IMR-90 (cell line): ENCODE measurements around the gene UTP4. TPM values are rescaled to one million over a fixed set of nuclear protein-coding genes. Genes with fewer than 3 reads are reported as not detected.

Source experiments
- ATAC-seq: fragments of 200-7000 bp; cut with Tn5 transposase; 2 replicates; pipeline ENCODE4 v1.9.1; 2020; ENCODE audit warnings: low read depth, mild to moderate bottlenecking, moderate library complexity
- BruUV-seq: library from RNA; stranded (reverse); fragments of 400-500 nt; replicated peaks from 2 replicates; lab custom pipeline; 2021; lab: Mats Ljungman, UMichigan
- CTCF ChIA-PET: fragments of 300-600 bp; formaldehyde crosslinking; extraction: SDS; loops from one replicate; lab custom pipeline; 2021; ENCODE audit warnings: antibody characterized with exemption; lab: Yijun Ruan, JAX
- POLR2A ChIA-PET: fragments of 300-600 bp; sonication (Branson Sonifier 250); formaldehyde crosslinking; loops from one replicate; lab custom pipeline; 2022; ENCODE audit warnings: antibody characterized with exemption; ENCODE audit not compliant: unreplicated experiment; lab: Charles Lee
- DNase-seq: peaks from one replicate; pipeline ENCODE4 v3.0.0; 2013
- H2AFZ ChIP-seq: replicated peaks from 2 replicates; pipeline ENCODE3; 2013; ENCODE audit warnings: low read length, mild to moderate bottlenecking; ENCODE audit not compliant: poor library complexity
- H2AK5ac ChIP-seq: 2 replicates; pipeline ENCODE4 v1.6.1; 2013; ENCODE audit warnings: low read depth, low read length, inconsistent platforms
- H2AK9ac ChIP-seq: replicated peaks from 2 replicates; pipeline ENCODE3; 2013; ENCODE audit warnings: mild to moderate bottlenecking, low read depth, low read length, moderate library complexity; ENCODE audit not compliant: poor library complexity
- H2BK120ac ChIP-seq: 2 replicates; pipeline ENCODE4 v1.6.1; 2013; ENCODE audit warnings: low read depth, low read length, inconsistent platforms
- H2BK15ac ChIP-seq: 3 replicates; pipeline ENCODE4 v1.6.1; 2013; ENCODE audit warnings: low read depth, low read length, inconsistent platforms
- H2BK20ac ChIP-seq: 2 replicates; pipeline ENCODE4 v1.6.1; 2013; ENCODE audit warnings: low read depth, mild to moderate bottlenecking, inconsistent platforms, low read length, moderate library complexity
- H2BK5ac ChIP-seq: 2 replicates; pipeline ENCODE4 v1.6.1; 2013; ENCODE audit warnings: mild to moderate bottlenecking, low read depth, low read length, inconsistent platforms; ENCODE audit not compliant: poor library complexity, severe bottlenecking
- H3K14ac ChIP-seq: replicated peaks from 2 replicates; pipeline ENCODE4 v1.6.1; 2013; ENCODE audit warnings: low read depth, low read length, inconsistent platforms
- H3K18ac ChIP-seq: 2 replicates; pipeline ENCODE4 v1.6.1; 2013; ENCODE audit warnings: low read depth, low read length, control low read depth
- H3K23ac ChIP-seq: 2 replicates; pipeline ENCODE4 v1.6.1; 2013; ENCODE audit warnings: low read depth, low read length, inconsistent platforms
- H3K27ac ChIP-seq: 2 replicates; pipeline ENCODE4 v1.5.1; 2013; ENCODE audit warnings: mild to moderate bottlenecking, control low read depth, low read length; ENCODE audit not compliant: insufficient read depth
- H3K27me3 ChIP-seq: 2 replicates; pipeline ENCODE4 v1.6.1; 2013; ENCODE audit warnings: low read length; ENCODE audit not compliant: control insufficient read depth, insufficient read depth
- H3K36me3 ChIP-seq: 2 replicates; pipeline ENCODE4 v1.6.1; 2013; ENCODE audit warnings: low read length, mixed read lengths; ENCODE audit not compliant: control insufficient read depth, insufficient read depth
- H3K4ac ChIP-seq: 2 replicates; pipeline ENCODE4 v1.6.1; 2013; ENCODE audit warnings: low read depth, low read length, inconsistent platforms
- H3K4me1 ChIP-seq: 2 replicates; pipeline ENCODE4 v1.6.1; 2013; ENCODE audit warnings: low read length, mixed read lengths; ENCODE audit not compliant: control insufficient read depth, insufficient read depth
- H3K4me2 ChIP-seq: 2 replicates; pipeline ENCODE4 v1.6.1; 2013; ENCODE audit warnings: low read depth, mild to moderate bottlenecking, control low read depth, low read length, moderate library complexity
- H3K4me3 ChIP-seq: 2 replicates; pipeline ENCODE4 v1.5.1; 2013; ENCODE audit warnings: low read depth, mild to moderate bottlenecking, control low read depth, low read length, moderate library complexity; ENCODE audit not compliant: insufficient read depth
- H3K56ac ChIP-seq: 2 replicates; pipeline ENCODE4 v1.6.1; 2013; ENCODE audit warnings: low read length, inconsistent platforms; ENCODE audit not compliant: insufficient read depth; ENCODE audit errors: extremely low read depth
- H3K79me1 ChIP-seq, 2 experiments: 2 replicates each; pipeline ENCODE4 v1.6.1; 2013; ENCODE audit warnings: low read length in 2 of 2, inconsistent platforms in 1 of 2, low read depth in 1 of 2
- H3K9ac ChIP-seq: 2 replicates; pipeline ENCODE4 v1.6.1; 2013; ENCODE audit warnings: low read depth, low read length, control low read depth
- H3K9me1 ChIP-seq: 2 replicates; pipeline ENCODE4 v1.6.1; 2013; ENCODE audit warnings: low read length, inconsistent platforms; ENCODE audit not compliant: insufficient read depth
- H3K9me3 ChIP-seq: 2 replicates; pipeline ENCODE4 v1.6.1; 2013; ENCODE audit warnings: low read length; ENCODE audit not compliant: control insufficient read depth, insufficient read depth
- H4K20me1 ChIP-seq: 2 replicates; pipeline ENCODE4 v1.6.1; 2013; ENCODE audit warnings: low read length, inconsistent platforms; ENCODE audit not compliant: insufficient read depth
- H4K5ac ChIP-seq: 2 replicates; pipeline ENCODE4 v1.6.1; 2013; ENCODE audit warnings: mild to moderate bottlenecking, low read depth, low read length, control low read depth
- H4K8ac ChIP-seq, 2 experiments: 2 replicates each; pipeline ENCODE4 v1.6.1; 2013; ENCODE audit warnings: low read depth in 2 of 2, low read length in 2 of 2, control low read depth in 1 of 2, inconsistent platforms in 1 of 2
- H4K91ac ChIP-seq: 2 replicates; pipeline ENCODE4 v1.6.1; 2013; ENCODE audit warnings: low read depth, low read length, inconsistent platforms; ENCODE audit not compliant: insufficient read depth
- BHLHE40 ChIP-seq: fragments of 150-350 bp; IDR thresholded peaks from 2 replicates; pipeline ENCODE4 v1.6.1; 2016; ENCODE audit warnings: mild to moderate bottlenecking, low read depth, low read length
- CEBPB ChIP-seq: IDR thresholded peaks from 2 replicates; pipeline ENCODE4 v1.6.1; 2012; ENCODE audit warnings: low read depth, low read length, improper control_type of control experiment
- CHD1 ChIP-seq: IDR thresholded peaks from 2 replicates; pipeline ENCODE4 v1.6.1; 2012; ENCODE audit warnings: low read depth, low read length, improper control_type of control experiment
- FOS ChIP-seq: fragments of 150-350 bp; IDR thresholded peaks from 2 replicates; pipeline ENCODE4 v1.6.1; 2016; ENCODE audit warnings: low read depth, low read length
- MAFK ChIP-seq: IDR thresholded peaks from 2 replicates; pipeline ENCODE4 v1.6.1; 2012; ENCODE audit warnings: low read depth, low read length, improper control_type of control experiment
- MAZ ChIP-seq: IDR thresholded peaks from 2 replicates; pipeline ENCODE4 v1.6.1; 2012; ENCODE audit warnings: low read depth, mild to moderate bottlenecking, low read length, improper control_type of control experiment, moderate library complexity, borderline replicate concordance
- MXI1 ChIP-seq: IDR thresholded peaks from 2 replicates; pipeline ENCODE4 v1.6.1; 2012; ENCODE audit warnings: low read depth, mild to moderate bottlenecking, low read length, moderate library complexity, borderline replicate concordance
- NFE2L2 ChIP-seq: fragments of 150-350 bp; IDR thresholded peaks from 2 replicates; pipeline ENCODE4 v1.6.1; 2016; ENCODE audit warnings: low read depth, mild to moderate bottlenecking, low read length
- POLR2A ChIP-seq: IDR thresholded peaks from 2 replicates; pipeline ENCODE4 v1.6.1; 2012; ENCODE audit warnings: mild to moderate bottlenecking, low read depth, low read length
- RAD21 ChIP-seq: IDR thresholded peaks from 2 replicates; pipeline ENCODE4 v1.6.1; 2012; ENCODE audit warnings: low read length, improper control_type of control experiment
- RCOR1 ChIP-seq: IDR thresholded peaks from 2 replicates; pipeline ENCODE4 v1.6.1; 2012; ENCODE audit warnings: mild to moderate bottlenecking, low read length, improper control_type of control experiment; ENCODE audit not compliant: insufficient replicate concordance
- RFX5 ChIP-seq: IDR thresholded peaks from 2 replicates; pipeline ENCODE4 v1.8.0; 2012; ENCODE audit warnings: low read depth, mild to moderate bottlenecking, low read length, moderate library complexity
- SMC3 ChIP-seq: fragments of 150-350 bp; IDR thresholded peaks from 2 replicates; pipeline ENCODE4 v1.6.1; 2016; ENCODE audit warnings: low read depth, mild to moderate bottlenecking, antibody characterized with exemption, low read length, moderate library complexity
- USF2 ChIP-seq: fragments of 150-350 bp; IDR thresholded peaks from 2 replicates; pipeline ENCODE4 v1.6.1; 2017; ENCODE audit warnings: mild to moderate bottlenecking, antibody characterized with exemption, low read length, low read depth
- dilution Hi-C: fragments of 300-500 bp; cut with HindIII; formaldehyde crosslinking; loops from one replicate; pipeline ENCODE4 v1.14.3; 2018; ENCODE audit warnings: low sequenced_read_pairs; ENCODE audit not compliant: unreplicated experiment
- in situ Hi-C: fragments of 300-500 bp; cut with MboI; formaldehyde crosslinking; loops from 3 replicates; pipeline ENCODE4 v1.14.3; 2019; ENCODE audit warnings: low sequenced_read_pairs, inconsistent platforms, mixed read lengths
- intact Hi-C: fragments of 100-400 bp; cut with micrococcal nuclease; formaldehyde crosslinking; loops from 2 replicates; pipeline ENCODE4 v1.10.0; 2022
- polyA plus RNA-seq, 3 experiments: library from polyadenylated mRNA; depleted of rRNA; stranded (reverse); fragments of >200 nt; gene quantifications; 2 replicates each; pipeline ENCODE4 v1.2.3, GENCODE V29; 2012; ENCODE audit warnings: low replicate concordance in 1 of 3
- total RNA-seq: library from RNA; depleted of rRNA; stranded (reverse); fragments of >200 nt; gene quantifications from 2 replicates; pipeline ENCODE4 v1.2.3, GENCODE V29; 2012
- TF ChIP-seq, protein P1 (sequence below): fragments of 150-350 bp; IDR thresholded peaks from 2 replicates; pipeline ENCODE4 v1.6.1; 2016; ENCODE audit warnings: low read depth, mild to moderate bottlenecking, low read length, moderate library complexity, borderline replicate concordance
- TF ChIP-seq, protein P2 (sequence below): conservative IDR thresholded peaks from 2 replicates; pipeline ENCODE4 v1.5.1; 2012; ENCODE audit warnings: mild to moderate bottlenecking, low read depth, low read length, improper control_type of control experiment

Gene UTP4
- total and polyA plus RNA-seq, 2 of the 4 experiments (the other 2 are of a cell fraction) = 32.1 to 61.8 TPM

GRCh38 chr16:69204172-69204571, 71.7 kb downstream of the UTP4 start:
- no peak overlapping the region; the same call in 2 of the 3 replicates for H2BK15ac ChIP-seq
- dilution Hi-C loops = no loop called here
- H3K4me2 ChIP-seq = peak overlapping the region; percentile 28; the same call in 1 of the 2 replicates
- ATAC-seq = peak; percentile 21
- H3K23ac ChIP-seq = no peak overlapping the region
- peaks cover 40% of the 10 kb centered on the region; the same call in 1 of the 2 replicates for H4K20me1 ChIP-seq
- H2BK5ac ChIP-seq = peak overlapping the region; percentile 73
- in situ Hi-C loops = no loop called here
- H3K18ac ChIP-seq = peak overlapping the region; percentile 5; the same call in 1 of the 2 replicates
- no peak overlapping the region for H2AK5ac ChIP-seq
- CTCF ChIA-PET = no interaction called here
- H3K14ac ChIP-seq = 0 out of 2 replicates have a peak overlapping the region, but pooled peaks have one; percentile 14
- intact Hi-C loops = no loop called here
- no TSS peak for BruUV-seq
- no peak overlapping the region for H2AFZ ChIP-seq
- no peaks in the 10 kb centered on the region for H3K27me3 ChIP-seq
- POLR2A ChIA-PET = interaction anchor here (0.6 kb wide), 1 partner anchor 602 kb away, joined by 4 read pairs; no protein-coding TSS in a partner anchor
- DNase-seq = no peak
- peak overlapping the region; percentile 13; the same call in 1 of the 2 replicates for H3K9ac ChIP-seq
- no peak overlapping the region for H2AK9ac ChIP-seq
- H4K5ac ChIP-seq = no peak overlapping the region
- no peaks in the 10 kb centered on the region for H3K36me3 ChIP-seq
- no peak for TF ChIP-seq RCOR1
- TF ChIP-seq CHD1 = no peak
- no peak for TF ChIP-seq CEBPB
- TF ChIP-seq SMC3 = no peak
- no peak for TF ChIP-seq NFE2L2
- no peak for TF ChIP-seq MXI1
- TF ChIP-seq USF2 = no peak
- TF ChIP-seq RFX5 = no peak
- TF ChIP-seq POLR2A = no peak
- no peak for TF ChIP-seq RAD21
- TF ChIP-seq FOS = no peak
- no peak for TF ChIP-seq BHLHE40
- TF ChIP-seq, protein P1, sequence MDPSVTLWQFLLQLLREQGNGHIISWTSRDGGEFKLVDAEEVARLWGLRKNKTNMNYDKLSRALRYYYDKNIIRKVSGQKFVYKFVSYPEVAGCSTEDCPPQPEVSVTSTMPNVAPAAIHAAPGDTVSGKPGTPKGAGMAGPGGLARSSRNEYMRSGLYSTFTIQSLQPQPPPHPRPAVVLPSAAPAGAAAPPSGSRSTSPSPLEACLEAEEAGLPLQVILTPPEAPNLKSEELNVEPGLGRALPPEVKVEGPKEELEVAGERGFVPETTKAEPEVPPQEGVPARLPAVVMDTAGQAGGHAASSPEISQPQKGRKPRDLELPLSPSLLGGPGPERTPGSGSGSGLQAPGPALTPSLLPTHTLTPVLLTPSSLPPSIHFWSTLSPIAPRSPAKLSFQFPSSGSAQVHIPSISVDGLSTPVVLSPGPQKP = no peak
- TF ChIP-seq MAFK = no peak
- TF ChIP-seq MAZ = no peak
- TF ChIP-seq, protein P2, sequence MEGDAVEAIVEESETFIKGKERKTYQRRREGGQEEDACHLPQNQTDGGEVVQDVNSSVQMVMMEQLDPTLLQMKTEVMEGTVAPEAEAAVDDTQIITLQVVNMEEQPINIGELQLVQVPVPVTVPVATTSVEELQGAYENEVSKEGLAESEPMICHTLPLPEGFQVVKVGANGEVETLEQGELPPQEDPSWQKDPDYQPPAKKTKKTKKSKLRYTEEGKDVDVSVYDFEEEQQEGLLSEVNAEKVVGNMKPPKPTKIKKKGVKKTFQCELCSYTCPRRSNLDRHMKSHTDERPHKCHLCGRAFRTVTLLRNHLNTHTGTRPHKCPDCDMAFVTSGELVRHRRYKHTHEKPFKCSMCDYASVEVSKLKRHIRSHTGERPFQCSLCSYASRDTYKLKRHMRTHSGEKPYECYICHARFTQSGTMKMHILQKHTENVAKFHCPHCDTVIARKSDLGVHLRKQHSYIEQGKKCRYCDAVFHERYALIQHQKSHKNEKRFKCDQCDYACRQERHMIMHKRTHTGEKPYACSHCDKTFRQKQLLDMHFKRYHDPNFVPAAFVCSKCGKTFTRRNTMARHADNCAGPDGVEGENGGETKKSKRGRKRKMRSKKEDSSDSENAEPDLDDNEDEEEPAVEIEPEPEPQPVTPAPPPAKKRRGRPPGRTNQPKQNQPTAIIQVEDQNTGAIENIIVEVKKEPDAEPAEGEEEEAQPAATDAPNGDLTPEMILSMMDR = no peak
- no peak overlapping the region for H3K4ac ChIP-seq
- H3K4me3 ChIP-seq = no peak overlapping the region
- peaks cover 8% of the 10 kb centered on the region for H3K9me1 ChIP-seq
- H2BK20ac ChIP-seq = no peak overlapping the region
- H3K27ac ChIP-seq = peak overlapping the region; percentile 44; the same call in 1 of the 2 replicates
- peaks cover 22% of the 10 kb centered on the region for H3K4me1 ChIP-seq
- H4K8ac ChIP-seq = no peak overlapping the region; a peak in 1 of 4 replicates
- H3K79me1 ChIP-seq = peaks cover 10 to 77% of the 10 kb centered on the region in 2 experiments
- H3K9me3 ChIP-seq = no peaks in the 10 kb centered on the region
- no peak overlapping the region for H4K91ac ChIP-seq
- no peak overlapping the region for H2BK120ac ChIP-seq
- H3K56ac ChIP-seq = no peak overlapping the region
